NCI-H146 treated with DMSO at 0.1 percent for 48 hours (cell line): ENCODE results near the gene FOXC2.
"Not testable (repeated sequence)": the region's sequence is repeated elsewhere in the genome, so short reads cannot be mapped to it uniquely, and the experiment has no call there.

Experiments used
- DNase-seq: peaks from one replicate; lab custom pipeline; 2025; ENCODE audit not compliant: unreplicated experiment; lab: John Stamatoyannopoulos, UW

Gene FOXC2

DNA sequence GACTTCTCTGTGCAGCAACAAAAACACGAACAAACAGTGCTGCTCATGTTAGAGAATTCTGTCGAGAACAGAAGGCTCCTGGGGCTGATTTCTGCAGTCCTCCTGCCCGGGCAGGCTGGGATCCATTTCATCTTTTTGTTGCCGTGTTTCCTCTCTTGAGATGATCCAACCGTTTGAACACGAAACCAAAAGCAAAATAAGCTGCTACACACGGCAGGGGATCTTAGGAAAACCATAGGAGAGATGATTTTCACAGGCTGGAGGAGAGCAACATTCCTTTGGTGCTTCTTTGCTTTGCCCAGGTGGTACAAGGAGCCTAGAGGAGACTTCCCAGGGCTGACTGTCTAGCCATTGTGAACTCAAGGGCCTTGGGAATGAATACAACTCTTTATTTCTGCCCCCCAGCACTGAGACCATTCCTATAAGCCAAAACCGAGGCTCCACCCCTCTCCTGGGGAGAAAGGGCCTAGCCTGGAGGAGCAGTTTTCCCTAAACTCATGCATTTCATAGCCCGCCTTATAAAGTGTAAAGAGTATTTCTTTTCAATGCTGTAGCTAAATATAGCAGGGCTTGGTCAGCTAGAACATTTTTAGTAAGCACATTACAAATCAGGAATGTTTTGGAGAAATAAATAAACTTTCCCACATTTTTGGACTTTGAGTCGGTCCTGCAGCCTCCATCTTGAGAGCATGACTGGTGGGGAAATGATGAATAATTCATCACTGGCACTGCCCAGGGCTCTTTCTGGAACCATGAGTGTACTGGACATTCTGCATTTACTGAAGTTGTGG is 19.4 kb downstream of the FOXC2 start:
- no peak for DNase-seq

DNA sequence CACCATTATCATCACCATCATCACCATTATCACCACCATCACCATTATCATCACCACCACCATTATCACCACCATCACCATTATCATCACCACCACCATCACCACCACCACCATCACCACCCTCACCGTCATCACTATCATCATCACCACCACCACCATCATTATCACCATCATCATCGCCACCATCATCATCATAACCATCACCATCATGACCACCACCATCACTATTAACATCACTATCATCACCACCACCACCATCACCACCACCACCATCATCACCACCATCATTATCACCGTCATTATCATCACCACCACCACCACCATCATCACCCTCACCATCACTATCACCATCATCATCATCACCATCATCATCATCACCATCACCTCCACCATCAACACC is 20.9 kb downstream of the FOXC2 start:
- no peak for DNase-seq

DNA sequence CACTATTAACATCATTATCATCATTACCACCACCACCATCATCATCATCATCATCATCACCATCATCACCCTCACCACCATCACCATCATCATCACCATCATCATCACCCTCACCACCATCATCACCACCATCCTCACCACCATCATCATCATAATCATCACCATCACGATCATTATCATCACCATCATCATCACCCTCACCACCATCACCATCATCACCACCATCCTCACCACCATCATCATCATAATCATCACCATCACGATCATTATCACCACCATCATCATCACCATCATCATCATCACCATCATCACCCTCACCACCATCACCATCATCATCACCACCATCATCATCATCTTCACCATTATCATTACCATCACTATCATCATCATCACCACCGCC is 21.3 kb downstream of the FOXC2 start:
- not testable (repeated sequence) for DNase-seq

DNA sequence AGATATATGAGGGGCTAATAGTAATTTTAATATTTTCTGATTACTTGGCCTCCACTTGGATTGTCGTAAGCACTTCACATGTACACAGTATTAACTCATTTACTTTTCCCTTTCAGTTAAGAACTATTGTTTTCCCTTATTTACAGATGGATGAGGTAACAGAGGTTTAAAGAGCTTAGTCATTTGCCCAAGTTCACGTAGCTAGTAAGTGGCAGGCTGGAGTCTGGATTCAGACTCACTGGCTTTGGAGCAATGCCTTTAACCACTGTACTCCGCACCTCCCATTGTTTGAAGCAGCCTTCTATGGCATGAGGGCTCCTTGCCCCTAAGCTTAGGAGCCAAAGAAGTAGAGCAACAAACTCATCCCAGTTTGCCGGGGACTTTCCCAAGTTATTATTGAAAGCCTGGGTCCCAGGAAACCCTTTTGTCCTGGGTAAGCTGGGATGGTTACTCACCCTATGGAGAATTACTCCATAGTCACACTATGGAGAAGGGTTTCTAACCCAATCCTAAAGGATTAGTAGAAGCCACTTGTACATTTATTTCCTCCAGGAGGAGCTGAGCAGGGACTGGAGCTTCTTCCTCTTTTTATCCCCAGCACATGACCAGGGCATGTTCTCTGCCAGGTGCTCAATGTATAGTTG is 24.0 kb downstream of the FOXC2 start:
- DNase-seq, result no peak

DNA sequence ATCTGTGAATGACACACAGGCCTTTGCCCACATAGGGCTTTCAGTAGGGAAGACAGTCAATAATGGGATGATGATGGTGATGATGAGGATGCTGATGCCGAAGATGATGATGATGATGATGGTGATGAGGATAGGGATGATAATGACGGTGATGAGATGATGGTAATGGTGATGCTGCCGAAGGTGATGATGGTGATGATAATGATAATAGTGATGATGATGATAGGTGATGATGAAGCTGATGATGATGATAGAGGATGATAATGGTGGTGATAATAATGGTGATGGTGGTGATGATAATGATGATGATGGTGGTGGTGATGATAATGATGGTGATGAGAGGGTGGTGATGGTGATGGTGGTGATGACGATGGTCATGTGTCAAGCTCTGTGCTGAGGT is 24.6 kb downstream of the FOXC2 start:
- no peak for DNase-seq

DNA sequence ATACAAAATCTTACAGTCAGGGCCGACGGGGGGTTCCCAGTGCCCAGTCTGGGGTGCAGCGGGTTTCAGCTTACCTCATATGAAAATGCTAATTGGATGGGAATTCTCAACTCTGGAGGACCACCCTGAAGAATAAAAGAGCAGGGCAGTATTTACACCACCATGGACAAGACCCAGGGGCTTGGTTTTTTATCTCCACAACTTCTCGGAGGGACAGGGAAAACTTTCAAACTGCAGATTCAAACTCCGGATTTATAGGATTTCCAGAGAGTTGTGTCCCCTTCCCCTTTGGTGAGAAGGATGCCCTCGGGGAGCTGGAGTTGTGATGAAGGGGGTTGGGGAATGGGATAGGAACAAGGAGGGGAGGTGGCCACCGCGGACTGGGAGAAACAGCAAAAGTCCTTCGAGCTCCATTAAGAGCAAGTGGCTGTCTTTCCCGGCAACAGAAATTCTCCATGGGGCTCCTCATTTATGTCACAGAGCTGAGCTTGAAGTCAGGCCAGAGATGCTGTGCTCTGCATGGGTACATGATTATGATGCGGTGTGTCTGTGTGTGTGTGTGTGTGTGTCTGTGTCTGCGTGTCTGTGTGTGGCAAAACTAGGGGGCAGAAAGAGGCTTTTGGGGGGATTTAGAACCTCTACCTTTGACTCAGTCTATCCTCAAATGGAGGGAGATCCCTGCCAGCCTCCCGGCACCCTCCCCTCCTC is 27.4 kb downstream of the FOXC2 start:
- no peak for DNase-seq

DNA sequence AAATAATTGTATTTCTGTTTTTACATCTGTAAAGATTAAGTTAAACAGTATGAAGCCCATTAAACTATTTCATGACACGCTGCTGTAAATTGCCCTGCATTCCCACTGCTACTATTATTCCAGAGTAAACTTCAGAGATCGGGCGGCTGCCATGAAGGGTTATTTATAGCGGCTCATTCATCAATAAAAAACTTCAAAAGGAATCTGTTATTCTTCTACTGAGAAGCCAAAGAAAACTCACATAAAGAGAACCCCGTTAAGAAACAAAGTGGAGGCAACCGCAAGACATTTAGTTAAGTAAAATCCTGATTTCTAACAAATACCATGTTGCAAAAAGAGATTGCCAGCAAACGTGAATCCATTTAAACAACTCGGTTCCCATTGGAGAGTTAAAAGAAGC is 28.1 kb downstream of the FOXC2 start:
- DNase-seq, result no peak

DNA sequence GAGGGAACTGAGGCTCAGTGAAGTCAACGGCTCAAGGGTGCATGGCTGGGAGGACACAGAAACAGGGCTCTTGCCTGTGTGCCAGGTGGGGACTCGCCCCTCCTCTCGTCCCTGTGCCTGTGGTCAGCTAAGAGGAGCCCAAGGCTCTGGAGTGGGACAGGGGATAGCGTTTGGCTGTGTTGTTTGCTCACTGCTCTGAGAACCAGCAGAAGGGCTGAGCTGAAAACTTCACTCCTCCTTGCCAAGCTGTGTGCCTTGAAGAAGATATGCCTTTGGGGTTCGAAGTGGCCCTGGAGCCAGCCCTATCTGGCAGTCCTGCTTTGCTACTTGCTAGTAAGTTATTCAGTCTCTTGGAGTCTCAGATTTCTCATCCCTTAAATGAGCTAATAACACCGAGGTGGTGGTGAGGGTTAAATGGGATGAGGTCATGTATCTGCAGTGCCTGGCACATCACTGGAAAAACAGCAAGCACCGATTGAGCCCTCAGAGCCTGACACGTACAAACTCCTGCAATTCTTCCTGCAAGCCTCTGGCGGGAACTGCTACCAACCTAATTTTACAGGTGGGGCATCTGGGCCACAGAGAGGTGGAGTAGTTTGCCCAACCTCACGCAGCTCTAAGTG is 29.5 kb downstream of the FOXC2 start:
- DNase-seq, result no peak

DNA sequence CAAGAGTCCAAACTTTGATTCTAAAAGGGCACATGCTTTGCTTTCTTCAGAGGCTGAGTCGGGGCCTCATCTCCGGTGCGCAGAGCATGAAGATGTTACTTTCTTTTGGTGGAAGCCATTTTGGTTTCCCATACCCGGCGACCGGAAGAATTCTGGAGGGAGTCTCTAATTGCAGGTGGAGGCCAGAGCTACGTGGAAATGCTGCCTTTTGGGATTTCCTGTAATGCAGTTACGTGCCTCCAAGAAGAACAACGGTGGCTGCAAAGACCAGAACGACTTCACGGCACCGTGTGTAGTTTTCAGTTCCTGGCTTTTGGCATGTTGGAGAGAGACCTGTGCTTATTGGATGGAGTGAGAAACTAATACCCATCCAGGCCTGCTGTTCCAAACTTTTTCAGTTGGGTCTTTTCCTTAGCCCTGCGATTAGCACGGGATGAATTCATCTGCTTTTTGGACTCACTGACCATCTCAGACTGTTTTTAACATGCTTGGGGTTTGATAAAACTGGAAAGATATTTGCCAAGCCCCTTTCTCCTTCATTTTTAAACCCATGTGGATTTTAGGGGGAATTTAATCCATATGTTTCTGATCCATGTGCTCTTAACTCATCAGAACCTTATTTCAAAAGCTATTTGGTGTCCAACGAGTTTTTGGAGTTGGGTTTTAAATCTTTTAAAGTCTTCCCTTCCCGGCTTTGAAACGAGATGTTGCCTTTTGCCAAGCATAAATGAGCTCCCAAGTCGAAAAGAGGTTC is 30.7 kb downstream of the FOXC2 start:
- DNase-seq, result no peak

DNA sequence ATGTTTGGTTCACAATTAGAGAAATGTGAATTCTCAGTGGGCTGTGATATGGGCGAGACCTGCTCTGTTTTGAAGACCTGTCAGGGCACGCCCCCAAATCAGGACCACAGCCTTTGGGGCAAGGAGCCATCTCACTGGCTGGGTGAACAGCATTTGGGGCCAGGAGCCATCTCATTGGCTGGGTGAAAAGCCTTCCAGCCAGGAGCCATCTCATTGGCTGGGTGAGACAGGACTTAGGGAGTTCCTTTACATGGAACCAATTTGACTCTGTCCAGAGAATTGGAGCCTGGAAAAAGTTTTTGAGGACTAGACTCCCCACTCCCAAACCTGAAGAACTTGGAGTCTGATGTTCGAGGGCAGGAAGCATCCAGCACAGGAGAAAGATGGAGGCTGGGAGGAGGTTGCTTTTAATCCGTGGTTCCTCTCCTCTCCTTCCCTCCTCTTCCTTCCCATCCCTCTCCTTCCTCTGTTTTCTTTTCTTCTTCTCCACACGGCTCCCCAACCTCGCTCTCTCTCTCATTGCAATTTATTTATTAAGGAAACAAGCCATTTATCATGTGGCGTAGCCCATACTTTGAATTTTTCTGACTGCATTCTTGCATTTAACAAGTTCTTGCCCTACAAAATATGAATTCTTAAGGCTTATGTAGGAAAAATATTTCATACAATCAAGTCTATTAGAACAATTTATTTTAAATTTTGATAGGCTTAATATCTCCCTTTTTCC is 31.4 kb downstream of the FOXC2 start:
- no peak for DNase-seq

DNA sequence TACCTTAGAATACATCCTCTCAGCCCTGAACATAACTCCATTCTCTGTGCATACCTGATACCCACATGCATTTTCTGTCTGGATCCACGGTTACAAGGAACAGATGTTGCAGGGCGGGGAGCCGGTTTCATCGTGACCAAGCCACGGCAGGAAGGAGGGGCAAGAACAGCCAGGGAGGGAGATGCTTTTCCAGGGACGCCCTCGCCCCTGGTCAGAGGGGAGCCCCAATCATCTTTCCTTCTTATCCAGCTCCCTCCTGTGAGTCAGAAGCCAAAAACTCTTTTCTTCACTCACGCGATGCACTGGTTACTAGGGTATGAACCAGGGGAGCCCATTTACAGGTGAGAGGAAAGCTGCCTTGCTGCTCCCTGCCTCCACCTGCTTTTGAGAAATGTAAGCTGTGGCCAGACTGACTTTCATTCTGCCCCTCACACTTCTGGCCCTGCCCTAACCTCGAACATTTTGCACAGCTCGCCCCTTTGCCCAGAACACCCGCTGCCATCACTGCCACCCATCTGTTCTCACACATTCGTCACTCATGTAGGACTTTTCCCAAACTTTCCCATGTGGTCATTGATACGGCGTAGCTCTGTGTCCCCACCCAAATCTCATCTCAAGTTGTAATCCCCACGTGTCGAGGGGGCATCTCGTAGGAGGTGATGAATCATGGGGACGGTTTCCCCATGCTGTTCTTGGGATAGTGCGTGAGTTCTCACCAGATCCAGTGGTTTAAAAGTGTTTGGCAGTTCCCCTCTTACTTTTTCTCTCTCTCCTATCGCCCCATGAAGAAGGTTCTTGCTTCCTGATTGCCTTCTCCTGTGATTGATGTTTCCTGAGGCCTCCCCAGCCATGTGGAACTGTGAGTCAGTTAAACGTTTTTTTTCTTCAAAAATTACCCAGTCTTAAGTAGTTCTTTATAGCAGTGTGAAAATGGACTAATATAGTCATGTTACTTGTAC is 32.3 kb downstream of the FOXC2 start:
- DNase-seq, result no peak

DNA sequence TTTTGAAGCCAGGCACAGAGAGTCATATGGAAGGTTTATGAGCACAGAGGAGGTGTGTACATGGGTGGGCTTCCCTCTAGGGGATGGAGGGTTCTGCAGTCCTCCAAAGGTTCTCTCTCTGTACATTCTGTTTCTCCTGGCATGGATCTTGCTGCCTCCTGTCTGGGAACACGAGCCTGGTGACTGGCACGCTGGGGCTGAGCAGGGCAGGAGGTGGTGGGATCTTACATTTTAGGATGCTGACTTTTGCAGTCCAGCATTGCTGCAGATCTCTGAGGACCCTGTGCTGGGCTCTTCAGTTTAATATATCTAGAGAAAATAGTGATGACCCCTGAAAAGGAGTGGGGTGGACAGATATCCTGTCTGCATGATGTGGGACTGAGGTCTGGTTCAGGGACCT is 34.7 kb downstream of the FOXC2 start:
- DNase-seq, result no peak

DNA sequence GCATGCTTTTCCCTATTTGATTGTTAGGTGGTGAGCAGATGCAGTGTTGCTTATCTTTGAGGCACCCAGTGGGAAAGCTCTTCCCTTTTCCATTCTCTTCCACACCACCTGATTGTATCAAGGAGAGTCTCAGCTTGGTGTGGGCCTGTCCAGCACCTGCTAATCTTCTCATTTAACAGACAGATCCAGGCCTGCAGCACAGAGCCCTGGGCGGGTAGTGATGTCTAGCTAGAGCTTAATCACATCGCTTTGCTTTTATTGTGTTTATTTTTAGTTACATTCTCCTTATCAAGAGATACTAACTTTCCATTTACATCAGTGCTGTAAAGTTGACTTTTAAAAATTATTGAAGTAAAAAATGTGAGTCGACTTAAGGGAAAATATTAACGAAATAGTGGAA is 35.9 kb downstream of the FOXC2 start:
- no peak for DNase-seq

DNA sequence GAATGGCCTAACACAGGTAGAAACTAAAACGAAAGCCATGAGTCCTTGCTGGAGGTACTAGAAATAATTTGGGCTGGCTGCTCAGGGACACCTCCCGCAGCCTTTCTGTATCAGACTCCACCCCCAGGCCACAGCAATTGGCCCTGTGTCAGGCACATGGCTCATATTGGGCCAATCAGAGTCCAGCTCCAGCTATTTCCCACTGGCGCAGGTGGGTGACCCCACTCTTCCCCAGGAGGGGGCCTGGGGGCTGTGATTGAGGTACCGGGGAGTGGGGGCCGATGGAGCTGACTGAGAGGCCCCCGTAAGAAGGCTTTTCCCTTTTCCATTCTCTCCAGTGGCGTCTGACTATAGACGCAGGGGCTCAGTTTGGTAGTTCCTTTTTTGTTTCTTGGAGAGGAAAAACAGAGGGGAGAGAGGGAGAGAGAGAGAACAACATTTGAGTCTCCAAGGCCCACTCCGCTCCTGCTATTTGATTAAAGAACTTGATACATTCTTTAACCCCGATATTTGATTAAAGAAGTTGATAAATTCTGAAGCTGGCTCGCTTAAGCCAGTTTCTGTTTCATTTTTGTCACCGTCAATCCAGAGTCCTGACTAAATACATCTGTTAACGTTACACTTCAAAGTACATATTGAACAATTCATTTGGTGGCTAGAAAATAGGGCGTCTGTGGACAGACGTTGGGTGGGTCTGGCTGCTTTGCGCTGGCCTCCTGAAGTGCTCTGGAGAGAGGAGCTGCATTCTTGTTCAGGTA is 38.0 kb downstream of the FOXC2 start:
- DNase-seq, result no peak

DNA sequence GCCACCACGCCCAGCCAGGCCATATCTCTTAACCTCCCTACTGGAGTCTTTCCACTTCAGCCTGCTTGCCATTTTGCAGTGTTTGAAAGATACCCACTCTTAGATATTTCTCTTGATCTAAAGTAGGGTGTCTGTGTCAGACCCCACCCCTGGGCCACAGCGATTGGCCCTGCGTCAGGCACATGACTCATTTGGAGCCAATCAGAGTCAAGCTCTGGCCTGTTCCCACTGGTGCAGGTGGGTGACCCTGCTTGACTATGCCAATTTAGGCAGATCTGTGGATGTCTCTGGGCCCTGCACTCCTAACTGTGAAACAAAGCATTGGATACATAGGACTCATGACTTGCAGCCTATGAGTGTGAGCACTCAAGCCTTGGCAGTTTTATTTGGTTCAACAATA is 39.3 kb downstream of the FOXC2 start:
- DNase-seq, result no peak

DNA sequence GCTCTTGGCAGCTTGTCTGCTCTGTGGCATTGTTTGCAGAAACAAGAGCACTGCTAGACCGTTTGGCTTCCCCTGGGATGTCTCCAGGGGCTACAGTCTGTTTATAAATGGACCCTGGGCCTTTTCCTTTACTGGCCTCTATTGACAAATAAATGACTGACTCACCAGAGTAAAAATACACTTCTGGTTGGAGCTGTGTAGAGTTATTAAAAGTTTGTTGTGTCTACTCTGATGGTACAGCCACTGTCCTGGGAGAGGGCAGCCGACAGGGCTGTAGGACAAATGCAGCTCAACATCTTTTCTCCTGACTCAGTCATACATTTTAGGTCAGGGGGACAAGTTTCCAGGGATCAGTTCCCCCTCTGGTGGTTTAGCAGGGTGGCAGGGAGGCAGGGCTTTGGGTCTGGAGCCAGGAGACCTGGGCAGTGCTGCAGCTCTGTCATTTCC is 41.7 kb downstream of the FOXC2 start:
- DNase-seq, result no peak

DNA sequence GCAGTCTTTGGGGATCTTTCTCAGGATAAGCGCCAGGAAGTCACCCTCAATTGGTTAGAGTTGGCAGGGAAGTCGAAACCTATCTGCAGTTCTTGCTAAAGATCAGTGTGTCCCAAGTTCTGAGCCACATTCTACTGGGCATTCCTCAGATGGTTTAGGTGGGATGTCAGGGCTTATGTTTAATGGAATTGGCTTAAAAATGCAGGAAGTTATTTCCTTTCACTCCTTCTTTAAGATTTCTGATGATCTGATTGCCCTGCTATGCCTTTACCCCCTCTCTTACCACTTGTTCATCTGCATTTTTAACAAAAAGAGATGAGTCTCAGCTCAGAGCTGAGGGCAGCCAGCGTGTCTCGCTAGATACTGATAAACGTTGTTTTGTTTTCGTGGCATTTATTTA is 42.5 kb downstream of the FOXC2 start:
- no peak for DNase-seq

DNA sequence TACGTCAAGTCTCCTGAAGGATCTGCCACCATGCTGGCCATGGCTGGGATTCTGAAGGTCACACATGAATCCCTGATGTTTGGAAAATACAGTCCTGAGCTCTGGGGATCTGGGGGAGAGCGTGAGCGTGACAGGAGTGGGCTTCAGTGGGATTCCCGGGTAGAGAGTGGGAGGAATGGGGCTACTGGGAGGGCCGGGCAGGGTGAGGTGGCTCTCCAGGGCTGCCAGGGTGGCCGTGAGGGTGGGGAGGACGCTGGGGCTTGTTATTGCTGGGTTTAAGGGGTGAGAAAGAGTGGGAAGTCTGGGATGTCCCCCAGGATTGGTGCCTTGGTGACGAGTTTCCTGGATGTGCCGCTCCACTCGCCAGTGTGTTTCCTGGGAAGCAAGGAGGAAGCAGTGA is 43.0 kb downstream of the FOXC2 start:
- no peak for DNase-seq
